Activated CD8-positive, alpha-beta memory T cell treated with anti-CD3 and anti-CD28 coated beads, Interleukin-2, amount 50 U/mL, for 1 hour (primary cell): ENCODE measurements around the gene MRPS6.

ENCODE experiments used
- DNase-seq: peaks from one replicate; pipeline ENCODE4 v3.0.0-alpha.2; 2020; ENCODE audit errors: extremely low read depth

The MRPS6 gene

DNA sequence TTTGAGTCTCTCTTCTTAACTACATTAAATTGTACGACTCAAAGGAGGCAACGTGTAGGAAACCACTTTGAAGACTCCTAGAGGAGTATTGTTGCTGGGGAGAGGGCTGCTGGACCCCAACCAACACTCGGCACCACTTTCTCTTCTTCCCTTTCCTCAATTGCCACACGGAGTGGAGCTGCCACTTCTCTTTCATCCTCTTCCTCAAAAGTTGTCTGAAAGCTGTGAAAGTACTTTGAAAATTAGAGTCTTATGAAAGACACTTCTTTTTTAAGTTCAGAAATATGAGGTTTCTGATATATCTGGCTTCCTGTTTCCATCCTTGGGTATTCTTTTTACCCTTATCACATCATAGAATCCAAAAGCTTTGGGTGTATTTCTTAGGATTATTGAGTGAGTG is 59.5 kb downstream of the MRPS6 start:
- no peak for DNase-seq

DNA sequence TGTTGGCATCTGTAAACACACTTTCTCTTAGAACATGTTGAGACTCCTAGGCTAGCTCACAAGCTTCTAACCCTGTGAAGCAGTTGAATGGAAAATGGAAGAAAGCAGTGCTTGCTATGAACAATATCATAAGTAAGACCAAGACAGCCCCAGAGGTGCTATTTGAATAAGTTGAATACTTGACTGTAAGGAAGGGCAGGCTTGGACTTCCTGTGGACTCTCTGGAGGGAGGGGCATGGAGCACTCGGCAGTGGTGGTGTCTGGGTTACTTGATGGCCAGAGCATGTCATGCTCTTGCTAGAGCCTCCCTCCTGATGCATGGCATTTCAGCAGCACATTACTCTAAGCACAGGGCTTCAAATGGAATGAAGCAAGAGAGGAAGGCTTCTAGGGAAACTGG is 60.0 kb downstream of the MRPS6 start:
- no peak for DNase-seq

- DNase-seq: no peak
Measured at GRCh38 chr21:34133802-34134201, 60.4 kb downstream of the MRPS6 start.

GRCh38 chr21:34135330-34135729 is 62.0 kb downstream of the MRPS6 start:
- no peak for DNase-seq

GRCh38 chr21:34141373-34141772 is 68.0 kb downstream of the MRPS6 start:
- DNase-seq: no peak

DNA sequence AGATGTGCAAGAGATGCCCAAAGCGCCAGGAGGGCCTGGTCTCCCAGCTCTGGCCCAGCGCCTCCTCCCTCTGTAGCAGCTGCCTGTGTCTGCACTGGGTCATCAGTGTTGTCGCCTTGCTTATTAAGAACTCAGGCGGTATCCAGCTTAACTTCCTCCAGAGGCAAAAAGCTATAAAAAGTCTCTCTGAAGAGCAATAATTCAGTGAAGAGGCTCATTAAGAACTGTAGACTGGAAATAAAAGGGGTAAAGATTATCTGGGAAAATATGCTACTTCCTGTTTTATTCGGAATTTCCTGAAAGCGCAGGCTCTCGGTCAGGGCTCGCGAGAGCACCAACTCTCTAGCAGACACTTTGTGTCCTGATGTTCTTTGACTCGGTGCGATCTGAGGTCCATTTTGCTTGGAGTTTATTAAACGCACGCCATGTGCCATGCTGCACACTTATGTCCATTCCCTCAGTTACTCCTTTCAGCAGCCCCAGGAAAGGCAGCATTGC is 70.4 kb downstream of the MRPS6 start:
- no peak for DNase-seq

DNA sequence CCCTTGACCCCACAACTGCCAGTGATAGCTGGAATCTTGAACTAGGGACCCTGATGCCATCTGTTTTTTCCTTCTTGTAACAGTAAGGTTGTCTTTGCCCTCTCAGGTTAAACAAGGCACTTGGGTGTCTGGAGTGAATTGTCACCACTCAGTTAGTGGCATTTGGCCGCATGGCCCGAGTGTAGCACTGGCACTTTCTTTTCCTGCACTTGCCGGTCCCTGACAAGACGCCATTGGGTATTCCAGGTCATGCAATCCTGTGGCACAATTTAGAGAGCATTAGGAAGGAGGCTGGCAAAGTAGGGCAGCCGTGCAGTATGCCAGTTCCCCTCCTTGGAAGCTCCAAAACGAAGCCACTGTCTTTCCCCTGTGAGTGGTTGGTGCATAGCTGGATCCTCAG is 70.8 kb downstream of the MRPS6 start:
- no peak for DNase-seq

GRCh38 chr21:34147792-34148418 is 74.5 kb downstream of the MRPS6 start:
- no peak for DNase-seq

DNA sequence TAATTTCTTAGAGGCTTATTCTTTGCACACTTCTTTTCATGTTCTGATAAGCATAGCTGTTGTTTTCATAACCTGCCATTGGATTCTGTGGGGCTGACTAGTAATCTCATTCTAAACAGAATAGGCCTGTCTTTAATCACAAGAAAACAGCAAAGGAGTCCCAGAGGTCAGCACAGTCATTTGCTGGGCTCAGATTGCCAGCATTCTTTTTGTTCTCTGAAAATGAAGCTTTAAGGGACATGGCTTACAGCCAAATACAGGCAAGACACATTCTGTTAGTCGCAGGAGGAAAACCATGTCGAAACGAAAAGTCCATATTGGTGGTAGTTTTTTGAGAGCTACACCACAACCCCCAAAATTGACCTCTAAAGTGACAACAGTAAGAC is 75.0 kb downstream of the MRPS6 start:
- DNase-seq: no peak

DNA sequence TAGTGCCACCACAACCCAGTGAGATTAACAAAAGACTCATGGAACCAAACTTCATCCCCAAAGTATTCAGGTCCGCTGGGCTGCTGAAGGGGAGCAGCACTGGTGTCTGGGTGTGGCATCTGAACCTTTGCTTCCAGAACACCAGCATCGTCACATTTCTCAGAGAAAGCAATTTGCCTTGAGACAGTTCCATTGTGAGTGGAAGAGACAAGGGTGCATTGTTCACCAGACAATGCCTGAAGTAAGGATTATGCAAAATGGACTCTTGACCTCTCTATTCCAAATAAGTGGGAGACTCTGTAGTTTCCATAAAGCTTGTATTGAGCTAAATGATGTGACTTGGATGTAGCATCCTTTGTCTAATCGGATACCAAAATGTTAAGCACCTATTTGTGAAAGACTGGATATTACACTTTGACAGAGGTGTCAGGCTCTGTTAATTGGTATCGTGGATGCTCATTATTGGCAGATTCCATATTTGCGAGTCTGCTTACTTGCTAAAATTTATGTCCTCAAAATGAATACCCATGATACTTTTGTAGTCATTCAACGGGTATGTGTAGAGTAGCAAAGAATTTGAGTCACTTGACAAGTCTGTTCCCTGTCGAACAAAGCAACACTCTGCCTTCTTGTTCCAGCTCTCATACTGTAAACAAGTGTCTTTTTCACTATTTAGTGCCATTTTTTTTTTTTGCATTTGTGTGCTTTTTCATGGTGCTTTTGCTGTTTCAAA is 75.6 kb downstream of the MRPS6 start:
- DNase-seq: no peak

GRCh38 chr21:34152500-34152899 is 79.1 kb downstream of the MRPS6 start:
- DNase-seq: no peak

GRCh38 chr21:34154878-34155277 is 81.5 kb downstream of the MRPS6 start:
- no peak for DNase-seq

- no peak for DNase-seq
Measured at GRCh38 chr21:34156957-34157356, 83.6 kb downstream of the MRPS6 start.

- no peak for DNase-seq
Measured at GRCh38 chr21:34157521-34157920, 84.1 kb downstream of the MRPS6 start.

GRCh38 chr21:34158866-34159835 is 85.8 kb downstream of the MRPS6 start:
- DNase-seq: no peak

- DNase-seq: no peak
Measured at GRCh38 chr21:34166468-34166867, 93.1 kb downstream of the MRPS6 start.

GRCh38 chr21:34170886-34171285 is 97.5 kb downstream of the MRPS6 start:
- no peak for DNase-seq

DNA sequence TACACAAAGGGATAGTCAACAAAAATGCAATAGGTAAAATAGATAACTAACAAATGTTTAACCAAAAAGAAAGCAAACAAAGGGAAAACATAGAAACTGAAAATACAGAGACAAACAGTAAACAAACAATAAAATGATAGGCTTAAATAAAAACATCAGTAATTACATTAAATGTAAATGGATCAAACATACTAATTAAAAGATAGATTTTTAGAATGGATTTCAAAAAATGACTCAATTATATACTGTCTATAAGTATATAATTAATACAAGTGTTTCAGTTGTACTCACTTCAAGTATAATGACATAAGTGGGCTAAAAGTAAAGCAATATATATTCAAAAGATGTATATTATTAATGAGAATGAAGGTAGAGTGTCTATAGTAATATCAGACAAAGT is 101.1 kb downstream of the MRPS6 start:
- no peak for DNase-seq

GRCh38 chr21:34176448-34176847 is 103.1 kb downstream of the MRPS6 start:
- no peak for DNase-seq

- no peak for DNase-seq
Measured at GRCh38 chr21:34177919-34178567, 104.7 kb downstream of the MRPS6 start.

DNA sequence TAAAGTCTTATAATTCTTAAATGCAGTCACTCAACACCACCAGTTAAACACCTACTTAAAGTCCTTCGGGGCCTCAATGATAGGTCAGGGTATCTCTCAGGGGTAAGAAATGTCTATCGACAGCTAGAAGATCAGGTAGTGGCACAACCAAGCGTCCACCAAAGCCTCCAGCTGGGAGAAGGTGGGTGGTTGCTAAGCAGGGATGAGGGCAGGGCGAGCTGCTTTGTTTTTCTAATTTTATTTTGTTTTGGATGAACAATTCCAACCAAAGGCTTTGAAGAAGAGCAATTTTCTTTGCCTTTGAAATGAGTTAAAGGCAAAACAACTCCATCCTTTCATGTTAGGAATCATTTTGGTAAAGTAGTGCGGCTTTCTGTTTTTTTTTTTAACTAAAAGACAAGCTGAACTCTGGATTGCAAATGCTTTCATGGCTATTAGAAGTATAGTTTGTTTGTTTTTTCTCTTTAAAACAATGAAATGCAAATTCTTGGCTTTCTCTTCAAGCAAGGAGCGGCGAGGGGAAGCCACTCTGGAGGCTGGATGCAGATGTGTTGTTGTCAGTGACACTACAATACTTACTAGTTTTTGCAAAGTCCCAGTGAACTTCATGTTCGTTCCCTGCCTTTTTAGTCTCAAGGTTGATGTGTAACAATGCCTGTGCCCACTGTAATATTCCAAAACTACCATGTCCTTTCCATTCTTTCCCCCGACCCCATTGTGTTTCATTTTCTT is 106.0 kb downstream of the MRPS6 start:
- no peak for DNase-seq
